IPS-18a (cell line): Measurements from ENCODE around the gene CAPRIN1.

Experiments used
- H3K27ac ChIP-seq: one replicate; pipeline ENCODE4 v1.5.1; 2013; ENCODE audit warnings: low read length
- H3K27me3 ChIP-seq: one replicate; pipeline ENCODE4 v1.6.1; 2013; ENCODE audit warnings: mild to moderate bottlenecking, low read length; ENCODE audit not compliant: control insufficient read depth, insufficient read depth
- H3K36me3 ChIP-seq: one replicate; pipeline ENCODE4 v1.6.1; 2013; ENCODE audit warnings: low read depth, low read length; ENCODE audit not compliant: control insufficient read depth
- H3K4me1 ChIP-seq: one replicate; pipeline ENCODE4 v1.6.1; 2013; ENCODE audit warnings: low read depth, low read length; ENCODE audit not compliant: control insufficient read depth
- H3K4me3 ChIP-seq: one replicate; pipeline ENCODE4 v1.5.1; 2013; ENCODE audit warnings: low read length
- H3K9ac ChIP-seq: one replicate; pipeline ENCODE4 v1.6.1; 2013; ENCODE audit warnings: mild to moderate bottlenecking, low read length, moderate library complexity
- H3K9me3 ChIP-seq: one replicate; pipeline ENCODE4 v1.6.1; 2013; ENCODE audit warnings: low read depth, low read length; ENCODE audit not compliant: control insufficient read depth

CAPRIN1 gene

GRCh38 chr11:34134765-34135164 lies 83.2 kb downstream of the CAPRIN1 start:
- no peaks in the 10 kb centered on the region for H3K4me1 ChIP-seq
- no peaks in the 10 kb centered on the region for H3K9me3 ChIP-seq
- no peak overlapping the region for H3K9ac ChIP-seq
- peaks cover 64% of the 10 kb centered on the region for H3K36me3 ChIP-seq
- no peak overlapping the region for H3K4me3 ChIP-seq
- H3K27ac ChIP-seq = no peak overlapping the region
- no peaks in the 10 kb centered on the region for H3K27me3 ChIP-seq

GRCh38 chr11:34135439-34135838 lies 83.9 kb downstream of the CAPRIN1 start:
- Histone ChIP-seq H3K9me3 (no peaks in the 10 kb centered on the region), H3K4me3 (no peak overlapping the region), H3K36me3 (peaks cover 67% of the 10 kb centered on the region), H3K9ac (no peak overlapping the region), H3K27me3 (no peaks in the 10 kb centered on the region), H3K4me1 (no peaks in the 10 kb centered on the region), H3K27ac (no peak overlapping the region)

- H3K4me1 ChIP-seq = no peaks in the 10 kb centered on the region
- H3K4me3 ChIP-seq = no peak overlapping the region
- no peaks in the 10 kb centered on the region for H3K9me3 ChIP-seq
- H3K27me3 ChIP-seq = no peaks in the 10 kb centered on the region
- no peak overlapping the region for H3K27ac ChIP-seq
- peaks cover 67% of the 10 kb centered on the region for H3K36me3 ChIP-seq
- no peak overlapping the region for H3K9ac ChIP-seq
Measured at GRCh38 chr11:34136420-34136819, 84.9 kb downstream of the CAPRIN1 start.

GRCh38 chr11:34139346-34139745 lies 87.8 kb downstream of the CAPRIN1 start:
- H3K4me3 ChIP-seq = no peak overlapping the region
- H3K27me3 ChIP-seq = no peaks in the 10 kb centered on the region
- no peak overlapping the region for H3K9ac ChIP-seq
- H3K9me3 ChIP-seq = no peaks in the 10 kb centered on the region
- no peaks in the 10 kb centered on the region for H3K4me1 ChIP-seq
- peaks cover 76% of the 10 kb centered on the region for H3K36me3 ChIP-seq
- H3K27ac ChIP-seq = no peak overlapping the region

- Histone ChIP-seq H3K9ac (no peak overlapping the region), H3K27ac (no peak overlapping the region), H3K27me3 (no peaks in the 10 kb centered on the region), H3K4me3 (no peak overlapping the region), H3K9me3 (no peaks in the 10 kb centered on the region), H3K36me3 (peaks cover 76% of the 10 kb centered on the region), H3K4me1 (no peaks in the 10 kb centered on the region)
Measured at GRCh38 chr11:34140149-34140548, 88.6 kb downstream of the CAPRIN1 start.

GRCh38 chr11:34143048-34143447 lies 91.5 kb downstream of the CAPRIN1 start:
- Histone ChIP-seq H3K36me3 (peaks cover 88% of the 10 kb centered on the region), H3K4me1 (no peaks in the 10 kb centered on the region), H3K9ac (no peak overlapping the region), H3K27me3 (no peaks in the 10 kb centered on the region), H3K4me3 (no peak overlapping the region), H3K9me3 (no peaks in the 10 kb centered on the region), H3K27ac (no peak overlapping the region)

- Histone ChIP-seq H3K9ac (no peak overlapping the region), H3K36me3 (peaks cover 81% of the 10 kb centered on the region)
Measured at GRCh38 chr11:34145073-34145472, 93.5 kb downstream of the CAPRIN1 start.

GRCh38 chr11:34145847-34146381 lies 94.4 kb downstream of the CAPRIN1 start:
- Histone ChIP-seq H3K36me3 (peaks cover 73% of the 10 kb centered on the region), H3K27ac (no peak overlapping the region), H3K27me3 (no peaks in the 10 kb centered on the region), H3K4me1 (no peaks in the 10 kb centered on the region), H3K9me3 (no peaks in the 10 kb centered on the region), H3K4me3 (no peak overlapping the region), H3K9ac (no peak overlapping the region)

More at GRCh38 chr11:34145073-34145472, 93.5 kb downstream of the CAPRIN1 start:
- Histone ChIP-seq H3K9me3 (no peaks in the 10 kb centered on the region), H3K27ac (no peak overlapping the region), H3K27me3 (no peaks in the 10 kb centered on the region), H3K4me1 (no peaks in the 10 kb centered on the region), H3K4me3 (no peak overlapping the region)

- Histone ChIP-seq H3K9ac (no peak overlapping the region), H3K9me3 (no peaks in the 10 kb centered on the region), H3K27ac (no peak overlapping the region), H3K4me1 (no peaks in the 10 kb centered on the region), H3K4me3 (no peak overlapping the region), H3K27me3 (no peaks in the 10 kb centered on the region), H3K36me3 (peaks cover 68% of the 10 kb centered on the region)
Measured at GRCh38 chr11:34146411-34146810, 94.9 kb downstream of the CAPRIN1 start.

GRCh38 chr11:34146866-34147265 lies 95.3 kb downstream of the CAPRIN1 start:
- H3K4me3 ChIP-seq = no peak overlapping the region
- H3K9me3 ChIP-seq = no peaks in the 10 kb centered on the region
- peaks cover 64% of the 10 kb centered on the region for H3K36me3 ChIP-seq
- no peaks in the 10 kb centered on the region for H3K27me3 ChIP-seq
- no peak overlapping the region for H3K27ac ChIP-seq
- no peaks in the 10 kb centered on the region for H3K4me1 ChIP-seq
- H3K9ac ChIP-seq = no peak overlapping the region

- no peak overlapping the region for H3K27ac ChIP-seq
Measured at GRCh38 chr11:34147581-34147980, 96.0 kb downstream of the CAPRIN1 start.

GRCh38 chr11:34148504-34149165 lies 97.1 kb downstream of the CAPRIN1 start:
- Histone ChIP-seq H3K27ac (no peak overlapping the region), H3K9me3 (no peaks in the 10 kb centered on the region), H3K4me1 (no peaks in the 10 kb centered on the region), H3K4me3 (no peak overlapping the region), H3K36me3 (peaks cover 51% of the 10 kb centered on the region), H3K27me3 (no peaks in the 10 kb centered on the region), H3K9ac (no peak overlapping the region)

More at GRCh38 chr11:34147581-34147980, 96.0 kb downstream of the CAPRIN1 start:
- H3K4me1 ChIP-seq = no peaks in the 10 kb centered on the region
- H3K9ac ChIP-seq = no peak overlapping the region
- H3K9me3 ChIP-seq = no peaks in the 10 kb centered on the region
- H3K27me3 ChIP-seq = no peaks in the 10 kb centered on the region
- no peak overlapping the region for H3K4me3 ChIP-seq
- peaks cover 58% of the 10 kb centered on the region for H3K36me3 ChIP-seq
